GM04503 (cell line): ENCODE data around the gene MTIF2.
"Not testable (repeated sequence)": the region's sequence is repeated elsewhere in the genome, so short reads cannot be mapped to it uniquely, and the experiment has no call there.

ENCODE experiments used
- DNase-seq: peaks from one replicate; pipeline ENCODE4 v3.0.0-alpha.2; 2012; ENCODE audit warnings: low read depth

MTIF2 gene, protein sequence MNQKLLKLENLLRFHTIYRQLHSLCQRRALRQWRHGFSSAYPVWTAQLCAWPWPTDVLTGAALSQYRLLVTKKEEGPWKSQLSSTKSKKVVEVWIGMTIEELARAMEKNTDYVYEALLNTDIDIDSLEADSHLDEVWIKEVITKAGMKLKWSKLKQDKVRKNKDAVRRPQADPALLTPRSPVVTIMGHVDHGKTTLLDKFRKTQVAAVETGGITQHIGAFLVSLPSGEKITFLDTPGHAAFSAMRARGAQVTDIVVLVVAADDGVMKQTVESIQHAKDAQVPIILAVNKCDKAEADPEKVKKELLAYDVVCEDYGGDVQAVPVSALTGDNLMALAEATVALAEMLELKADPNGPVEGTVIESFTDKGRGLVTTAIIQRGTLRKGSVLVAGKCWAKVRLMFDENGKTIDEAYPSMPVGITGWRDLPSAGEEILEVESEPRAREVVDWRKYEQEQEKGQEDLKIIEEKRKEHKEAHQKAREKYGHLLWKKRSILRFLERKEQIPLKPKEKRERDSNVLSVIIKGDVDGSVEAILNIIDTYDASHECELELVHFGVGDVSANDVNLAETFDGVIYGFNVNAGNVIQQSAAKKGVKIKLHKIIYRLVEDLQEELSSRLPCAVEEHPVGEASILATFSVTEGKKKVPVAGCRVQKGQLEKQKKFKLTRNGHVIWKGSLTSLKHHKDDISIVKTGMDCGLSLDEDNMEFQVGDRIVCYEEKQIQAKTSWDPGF

DNA sequence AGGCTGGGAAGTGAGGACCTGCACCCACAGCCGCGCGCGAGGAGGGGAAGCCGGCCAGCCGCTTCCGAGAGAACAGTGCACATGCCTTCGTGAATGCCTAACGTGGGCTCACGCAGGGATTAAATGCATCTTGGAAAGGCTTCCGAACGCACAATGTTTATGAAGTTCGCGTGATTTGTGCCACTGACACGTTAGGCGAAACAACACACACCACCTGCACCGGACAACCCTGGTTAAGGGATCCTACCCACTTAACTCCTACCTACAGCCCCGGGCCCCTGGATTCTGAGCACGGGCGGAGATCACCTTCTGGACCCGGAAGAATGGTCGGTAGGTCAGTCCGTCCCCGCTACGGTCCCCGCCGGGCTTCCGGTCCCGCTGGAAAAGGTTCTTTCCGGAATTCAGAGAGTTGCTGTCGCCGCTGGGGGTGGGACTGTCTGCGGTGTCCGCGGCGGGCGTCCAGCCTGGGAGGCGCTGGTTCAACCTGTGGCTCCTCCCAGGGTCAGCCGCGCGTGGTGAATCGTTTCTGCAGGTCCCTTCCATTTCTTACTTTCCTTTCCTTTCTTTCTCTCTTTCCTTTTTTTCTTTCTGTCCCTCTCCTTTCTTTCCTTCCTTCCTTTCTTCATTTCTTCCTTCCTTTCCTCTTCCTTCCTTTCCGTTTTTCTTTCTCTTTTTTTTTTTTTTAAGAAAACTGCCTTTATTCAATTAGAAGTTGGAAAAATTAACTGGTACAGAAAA, at the start of gene MTIF2:
MTIF2 (minus strand) TSS at position 325 of the 738 bp plus-strand sequence. CDS start 5,373 bp downstream, outside the sequence.
- DNase-seq = peak; percentile 70

DNA sequence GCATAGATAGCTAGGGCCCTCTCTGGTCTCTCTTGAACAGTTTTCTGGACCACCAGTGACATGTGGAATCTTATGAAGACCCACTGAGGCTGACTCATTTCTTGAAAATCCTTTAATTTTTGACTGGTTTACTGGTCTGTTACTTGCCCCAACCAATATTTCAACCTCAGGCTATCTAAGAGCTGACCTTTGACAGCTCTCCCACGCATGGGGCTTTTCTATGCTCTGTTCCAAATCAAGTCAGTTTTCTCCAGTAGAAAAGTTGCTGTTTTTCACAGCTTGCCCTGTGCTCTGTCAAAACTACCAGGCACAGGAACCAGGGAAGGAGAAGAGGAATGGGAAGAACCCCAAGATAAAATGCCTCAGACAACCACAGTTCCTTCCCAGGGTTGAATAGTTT, 46.0 kb upstream of the MTIF2 start:
- DNase-seq = no peak

DNA sequence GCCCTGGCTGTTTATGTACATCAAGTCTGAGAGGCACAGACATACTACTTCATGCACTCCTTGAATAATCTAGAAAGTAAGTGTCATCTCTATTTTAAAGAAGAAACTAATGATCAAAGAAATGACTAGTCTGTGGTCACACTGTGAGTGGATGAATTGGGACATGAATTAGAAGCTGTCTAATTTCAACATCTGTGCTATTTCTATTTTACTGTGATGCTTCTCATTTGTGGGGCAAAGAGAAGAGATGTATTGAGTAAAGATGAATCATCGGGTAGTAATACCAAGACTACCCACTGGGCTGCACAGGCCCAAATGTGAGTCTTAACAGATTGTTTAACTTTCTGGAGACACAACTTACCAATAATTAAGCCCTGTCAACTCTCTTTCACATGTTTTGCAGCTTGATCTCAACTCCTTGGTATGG, 42.4 kb upstream of the MTIF2 start:
- peak; percentile 51 for DNase-seq

DNA sequence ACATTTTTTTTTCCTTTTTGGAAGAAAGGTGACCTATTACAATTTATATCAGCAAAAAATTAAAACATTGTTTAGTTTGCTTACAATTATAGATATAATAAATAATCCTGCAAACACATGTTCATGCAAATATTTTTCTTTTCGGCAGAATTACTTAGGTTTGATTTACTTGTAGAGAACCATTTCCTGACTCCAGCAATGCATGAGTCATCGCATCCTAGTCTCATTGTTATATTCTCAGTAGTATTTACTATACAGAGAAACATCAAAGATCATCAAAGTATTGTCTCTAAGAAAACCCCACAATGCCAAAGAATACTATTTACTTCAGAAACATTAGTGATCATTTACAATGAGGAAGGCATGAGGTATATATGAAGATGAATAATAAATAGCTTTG, 40.4 kb upstream of the MTIF2 start:
- DNase-seq = peak; percentile 14

DNA sequence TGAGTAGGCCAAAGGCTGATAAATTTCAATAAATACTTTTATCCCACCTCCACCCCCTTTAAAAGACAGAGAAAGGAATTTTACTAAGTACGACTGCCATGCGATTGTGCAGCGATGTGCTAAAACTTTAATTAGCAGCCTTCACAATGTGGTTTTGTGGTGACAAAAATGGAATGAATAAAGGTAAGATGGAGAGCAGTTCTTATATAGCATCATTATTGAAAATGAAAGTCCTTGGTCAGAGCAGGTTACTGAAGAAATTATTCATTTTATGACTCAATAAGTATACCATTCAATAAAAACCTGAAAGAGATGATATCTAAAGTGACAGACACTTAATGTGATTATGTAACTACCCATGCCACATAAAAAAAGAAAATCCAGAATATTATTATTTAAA, 33.2 kb upstream of the MTIF2 start:
- no peak for DNase-seq

DNA sequence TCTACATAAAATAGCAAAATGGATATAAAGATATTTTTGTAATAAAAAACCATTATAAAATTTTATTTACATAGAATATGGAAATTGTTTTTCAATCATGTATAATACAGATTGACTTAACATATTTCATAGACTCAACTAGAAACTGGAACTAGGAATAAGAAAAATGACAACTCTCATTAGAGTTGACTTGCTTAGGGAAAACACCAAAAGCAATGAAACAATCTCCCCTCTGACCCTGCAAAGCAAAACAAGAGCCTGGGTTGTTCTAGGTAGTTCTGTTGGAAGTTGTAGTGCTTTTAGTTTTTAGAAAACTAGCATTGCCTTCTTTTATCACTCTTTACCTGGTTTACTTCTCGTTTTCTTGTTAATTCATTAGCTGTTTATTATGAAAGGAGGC, 32.2 kb upstream of the MTIF2 start:
- DNase-seq = no peak

DNA sequence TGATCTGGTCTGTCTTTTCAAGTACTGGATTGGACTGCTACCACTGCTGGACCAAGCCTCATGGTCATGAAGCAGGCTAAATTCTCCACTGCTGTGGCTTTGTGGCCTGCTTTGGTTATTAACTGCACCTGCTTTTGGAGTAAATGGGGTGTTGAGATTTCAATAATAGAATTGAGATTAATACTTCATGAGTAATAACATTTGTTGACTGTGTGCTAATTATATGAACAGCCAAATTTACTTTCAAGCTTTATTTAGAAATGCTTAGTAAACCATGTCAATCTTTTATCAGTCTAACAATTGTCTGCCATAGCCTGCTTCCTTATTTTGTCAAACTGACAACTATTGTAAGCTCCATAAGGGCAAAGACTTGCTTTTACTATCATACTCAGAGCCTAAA, 27.4 kb upstream of the MTIF2 start:
- no peak for DNase-seq

DNA sequence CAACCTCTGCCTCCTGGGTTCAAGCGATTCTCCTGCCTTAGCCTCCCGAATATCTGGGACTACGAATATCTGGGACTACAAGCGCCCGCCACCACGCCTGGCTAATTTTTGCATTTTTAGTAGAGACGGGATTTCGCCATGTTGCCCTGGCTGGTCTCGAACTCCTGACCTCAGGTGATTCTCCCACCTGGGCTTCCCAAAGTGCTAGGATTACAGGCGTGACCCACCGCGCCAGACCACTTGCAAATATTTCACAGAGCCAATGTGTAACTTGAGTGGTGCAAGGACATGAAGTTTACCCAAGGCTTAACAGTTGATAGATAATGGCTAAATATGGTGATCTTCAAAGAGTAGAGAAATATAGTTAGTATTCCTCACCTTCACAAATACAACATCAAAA, 14.1 kb upstream of the MTIF2 start:
- no peak for DNase-seq

DNA sequence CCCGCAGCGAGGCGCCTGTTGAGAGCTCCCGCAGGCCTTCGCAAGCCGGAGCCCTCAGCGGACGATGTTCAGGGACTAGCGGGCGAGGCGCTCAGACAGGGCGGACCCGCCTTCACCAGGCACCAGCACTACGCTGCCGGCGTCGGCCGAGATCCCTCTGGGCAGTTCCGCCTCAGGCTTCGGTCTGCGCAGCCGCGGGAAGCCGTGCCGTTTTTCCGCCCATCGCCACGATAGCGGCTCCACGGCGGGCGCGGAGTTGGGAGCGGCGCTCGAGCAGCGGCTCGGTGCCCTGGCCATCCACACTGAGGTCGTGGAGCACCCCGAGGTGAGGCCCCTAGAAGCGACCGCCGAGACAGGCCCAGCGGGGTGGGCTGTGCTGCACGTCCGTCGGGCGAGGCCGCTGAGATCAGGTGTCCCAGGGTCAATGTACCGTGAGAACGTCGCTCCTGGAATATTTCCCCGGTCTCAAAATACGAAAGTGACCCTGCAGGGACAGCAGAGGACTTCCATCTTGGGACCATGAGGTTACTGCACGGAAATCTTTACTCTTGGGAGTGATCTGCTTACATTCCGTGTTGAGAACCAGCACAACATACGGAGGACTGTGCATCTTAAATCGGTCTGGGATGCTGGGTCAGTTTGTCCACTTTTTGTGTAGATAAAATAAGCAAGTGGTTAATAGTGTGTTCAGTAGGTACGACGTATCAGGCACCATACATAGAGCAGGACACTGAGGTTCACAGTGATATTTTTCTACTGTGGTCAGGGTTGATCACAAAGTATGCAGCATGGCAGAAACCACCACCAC, 13.3 kb upstream of the MTIF2 start:
- peak; percentile 42 for DNase-seq

DNA sequence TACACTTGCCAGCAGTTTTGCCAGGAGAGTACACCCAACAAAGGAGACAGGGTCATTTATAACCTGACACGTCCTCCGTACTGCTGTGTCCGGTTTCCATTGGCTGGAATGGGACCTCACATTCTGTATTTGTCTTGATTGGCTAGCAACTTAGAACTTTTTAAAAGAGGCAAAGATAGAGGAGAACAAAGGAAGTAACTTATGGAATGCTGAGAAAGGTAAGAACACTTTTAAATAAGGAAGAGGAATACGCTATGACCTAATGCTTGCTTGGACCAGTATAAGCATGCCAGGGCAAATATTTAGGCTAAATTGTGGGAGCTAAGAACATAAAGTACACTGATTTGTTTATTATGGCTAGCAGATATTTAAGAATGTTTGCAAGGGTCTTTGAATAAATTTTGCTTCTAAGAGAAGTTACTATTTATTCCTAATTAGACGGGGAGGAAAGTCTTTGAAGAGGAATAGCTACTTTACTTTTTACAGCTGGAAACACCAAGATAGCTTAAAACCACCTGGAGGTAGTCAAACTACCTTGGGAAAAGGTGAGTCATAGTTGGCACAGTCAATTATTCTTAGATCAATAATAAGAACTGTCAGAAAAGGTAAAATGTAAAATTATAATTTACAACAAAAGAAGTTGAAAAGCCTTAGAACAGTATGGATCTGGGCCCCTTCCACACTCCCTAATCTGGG, 12.0 kb upstream of the MTIF2 start:
- DNase-seq = not testable (repeated sequence)

DNA sequence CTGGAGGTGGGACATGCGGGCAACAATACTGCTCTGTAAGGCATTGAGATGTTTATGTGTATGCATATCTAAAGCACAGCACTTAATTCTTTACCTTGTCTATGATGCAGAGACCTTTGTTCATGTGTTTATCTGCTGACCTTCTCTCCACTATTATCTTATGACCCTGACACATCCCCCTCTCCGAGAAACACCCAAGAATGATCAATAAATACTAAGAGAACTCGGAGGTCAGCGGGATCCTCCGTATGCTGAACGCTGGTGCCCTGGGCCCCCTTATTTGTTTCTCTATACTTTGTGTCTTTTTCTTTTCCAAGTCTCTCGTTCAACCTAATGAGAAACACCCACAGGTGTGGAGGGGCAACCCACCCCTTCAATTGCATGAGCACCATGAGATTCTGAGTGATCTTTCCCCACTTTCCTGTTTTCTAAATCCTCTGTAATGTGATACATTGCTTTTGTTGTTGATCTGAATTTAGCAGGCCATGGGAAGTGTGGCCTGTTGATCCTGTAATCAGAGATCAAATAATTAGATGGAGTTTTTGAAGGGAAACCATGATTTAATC, 10.9 kb upstream of the MTIF2 start:
- not testable (repeated sequence) for DNase-seq

DNA sequence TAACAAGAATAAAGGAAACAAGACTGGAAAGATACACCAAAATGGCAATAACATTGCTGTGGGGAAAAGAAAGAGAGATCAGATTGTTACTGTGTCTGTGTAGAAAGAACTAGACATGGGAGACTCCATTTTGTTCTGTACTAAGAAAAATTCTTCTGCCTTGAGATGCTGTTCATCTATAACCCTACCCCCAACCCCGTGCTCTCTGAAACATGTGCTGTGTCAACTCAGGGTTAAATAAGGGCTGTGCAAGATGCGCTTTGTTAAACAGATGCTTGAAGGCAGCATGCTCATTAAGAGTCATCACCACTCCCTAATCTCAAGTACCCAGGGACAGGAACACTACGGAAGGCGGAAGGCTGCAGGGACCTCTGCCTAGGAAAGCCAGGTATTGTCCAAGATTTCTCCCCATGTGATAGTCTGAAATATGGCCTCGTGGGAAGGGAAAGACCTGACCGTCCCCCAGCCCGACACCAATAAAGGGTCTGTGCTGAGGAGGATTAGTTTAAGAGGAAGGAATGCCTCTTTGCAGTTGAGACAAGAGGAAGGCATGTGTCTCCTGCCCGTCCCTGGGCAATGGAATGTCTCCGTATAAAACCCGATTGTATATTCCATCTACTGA, 10.3 kb upstream of the MTIF2 start:
- not testable (repeated sequence) for DNase-seq

DNA sequence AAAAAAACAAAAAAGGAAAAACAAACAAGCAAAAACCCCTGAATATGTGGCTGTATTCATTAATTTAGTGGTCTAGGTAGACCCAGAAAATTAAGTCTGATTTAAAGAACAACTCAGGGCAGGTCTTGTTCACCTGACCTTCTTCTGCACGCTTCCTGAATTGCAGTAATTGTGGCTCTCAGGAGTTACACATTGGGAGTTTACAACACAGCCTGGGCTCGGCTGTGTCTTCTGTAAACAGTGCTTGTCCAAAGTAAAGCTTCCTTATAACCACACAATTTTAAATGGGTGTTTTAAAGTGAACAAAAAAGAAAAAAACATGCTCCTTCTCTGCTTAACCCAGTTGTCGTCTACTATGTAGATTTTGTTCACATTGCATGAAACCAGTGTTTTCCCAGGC, 8.3 kb upstream of the MTIF2 start:
- DNase-seq = no peak

DNA sequence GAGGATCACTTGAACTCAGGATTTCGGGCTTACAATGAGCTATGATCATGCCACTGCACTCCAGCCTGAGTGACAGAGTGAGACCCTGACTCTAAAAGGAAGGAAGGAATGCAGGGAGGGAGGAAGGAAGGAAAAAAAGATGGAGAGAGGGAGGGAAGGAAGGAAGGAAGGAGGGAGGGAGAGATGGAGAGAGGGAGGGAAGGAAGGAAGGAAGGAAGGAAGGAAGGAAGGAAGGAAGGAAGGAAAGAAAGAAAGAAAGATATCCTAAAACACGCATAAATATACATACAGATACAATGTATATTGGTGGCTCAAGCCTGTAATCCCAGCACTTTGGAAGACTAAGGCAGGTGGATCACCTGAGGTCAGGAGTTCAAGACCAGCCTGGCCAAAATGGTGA, 5.3 kb upstream of the MTIF2 start:
- not testable (repeated sequence) for DNase-seq

DNA sequence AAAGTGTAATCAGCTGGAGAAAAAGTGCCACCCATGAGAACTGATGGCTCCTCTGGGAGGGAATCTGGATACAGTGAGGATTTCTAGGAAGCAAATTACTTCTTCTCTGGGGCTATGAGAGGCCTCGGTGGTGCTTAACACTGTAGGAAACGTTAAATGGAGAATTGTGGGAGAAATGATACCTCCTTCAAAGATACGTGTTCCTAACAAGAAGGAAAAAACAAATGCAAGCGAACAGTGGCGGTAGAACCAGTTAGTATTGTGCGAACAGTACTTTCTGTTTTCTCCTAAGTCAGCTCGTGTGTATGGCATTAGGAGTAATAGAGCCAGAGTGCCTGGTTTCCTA, 587 bp upstream of the MTIF2 start:
- no peak for DNase-seq

DNA sequence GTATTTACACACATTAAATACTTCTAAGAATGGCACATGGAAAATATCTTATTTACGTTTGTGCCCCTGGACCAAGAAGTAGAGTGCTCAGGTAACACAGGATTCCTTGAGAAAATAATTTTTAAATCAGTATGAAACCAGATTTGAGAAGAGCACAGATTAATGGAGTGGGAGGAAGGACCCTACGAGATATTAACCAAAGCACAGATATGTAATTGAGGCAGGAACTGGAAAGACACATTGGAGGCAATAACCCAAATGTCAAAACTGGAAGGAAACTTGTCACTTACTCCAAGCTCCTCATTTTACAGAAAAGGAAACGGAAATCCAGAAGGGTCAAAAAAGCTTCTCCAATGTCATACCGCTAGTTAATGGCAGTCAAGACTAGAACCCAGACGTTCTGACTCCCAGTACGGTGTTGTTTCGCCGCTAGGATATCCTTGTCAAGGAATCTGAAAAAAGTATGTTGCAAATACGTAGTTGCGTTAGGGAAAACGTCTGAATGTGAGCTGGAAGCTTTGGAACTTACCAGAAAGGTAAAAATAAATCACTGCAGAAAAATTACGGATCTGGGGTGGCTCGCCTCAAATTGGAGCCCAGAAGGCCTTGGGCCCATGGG, 634 bp downstream of the MTIF2 start:
- DNase-seq = no peak

DNA sequence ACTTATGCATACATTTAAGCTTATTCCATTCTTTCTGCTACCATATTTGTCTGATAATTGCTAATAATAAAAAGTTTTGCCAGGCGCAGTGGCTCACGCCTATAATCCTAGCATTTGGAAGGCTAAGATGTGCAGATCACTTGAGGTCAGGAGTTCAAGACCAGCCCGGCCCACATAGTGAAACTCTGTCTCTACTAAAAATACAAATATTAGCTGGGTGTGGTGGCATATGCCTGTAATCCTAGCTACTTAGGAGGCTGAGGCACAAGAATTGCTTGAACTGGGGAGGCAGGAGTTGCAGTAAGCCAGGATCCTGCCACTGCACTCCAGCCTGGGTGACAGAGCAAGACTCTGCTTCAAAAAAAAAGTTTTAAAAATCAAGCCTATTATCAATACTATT, 9.4 kb downstream of the MTIF2 start:
- not testable (repeated sequence) for DNase-seq

DNA sequence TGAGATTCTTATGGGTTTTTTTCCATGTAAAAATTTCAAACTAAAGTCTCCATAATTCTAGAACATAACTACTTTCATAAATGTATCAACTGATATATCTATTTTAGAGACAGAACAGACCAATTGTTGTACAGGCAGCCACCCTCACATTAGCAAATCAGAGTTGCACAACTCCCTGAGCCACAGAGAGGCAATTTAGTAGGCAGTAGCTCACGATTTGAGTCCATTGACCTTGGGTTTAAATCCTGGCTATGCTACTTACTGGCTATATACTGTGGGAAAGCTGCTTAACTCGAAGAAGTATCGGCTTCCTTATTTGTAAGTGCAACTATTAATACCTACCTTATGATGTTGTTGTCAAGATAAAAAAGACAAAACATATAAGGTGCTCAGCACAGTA, 16.2 kb downstream of the MTIF2 start:
- DNase-seq = no peak

DNA sequence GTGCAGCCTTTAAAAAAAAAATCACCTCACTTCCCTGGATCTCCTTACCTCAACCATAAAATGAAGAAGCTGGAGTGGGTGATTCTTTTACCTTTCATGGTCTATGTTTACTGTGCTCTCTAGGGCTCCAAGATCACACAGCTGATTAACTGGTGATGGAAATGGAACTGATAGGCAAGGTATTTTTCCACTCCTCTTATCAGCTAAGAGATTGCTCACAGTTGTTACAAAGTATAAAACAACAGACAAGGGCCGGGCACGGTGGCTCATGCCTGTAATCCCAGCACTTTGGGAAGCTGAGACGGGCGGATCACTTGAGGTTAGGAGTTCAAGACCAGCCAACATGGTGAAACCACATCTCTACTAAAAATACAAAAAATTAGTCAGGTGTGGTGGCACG, 22.0 kb downstream of the MTIF2 start:
- DNase-seq = no peak

DNA sequence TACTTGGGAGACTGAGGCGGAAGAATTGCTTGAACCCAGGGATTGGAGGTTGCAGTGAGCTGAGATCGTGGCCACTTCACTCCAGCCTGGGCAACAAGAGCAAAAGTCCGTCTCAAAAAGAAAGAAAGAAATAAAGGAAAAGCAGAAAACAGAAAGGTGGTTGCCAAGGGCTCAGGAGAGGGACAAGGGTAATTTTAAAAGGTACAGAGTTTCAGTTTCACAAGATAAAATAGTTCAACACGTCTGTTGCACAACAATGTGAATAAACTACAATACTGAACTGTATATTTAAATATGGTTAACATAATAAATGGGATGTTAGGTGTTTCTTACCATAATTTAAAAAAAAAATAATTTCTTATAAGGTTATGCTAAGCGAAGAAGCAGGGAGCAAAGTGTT, 23.6 kb downstream of the MTIF2 start:
- no peak for DNase-seq
